GM19468 (cell line): Measurements from ENCODE around the gene MBL2.

Experiments
- ATAC-seq: cut with Tn5 transposase; IDR thresholded peaks from one replicate; pipeline ENCODE4 v1.9.1; 2021; ENCODE audit warnings: mild to moderate bottlenecking, moderate library complexity, moderate number of reproducible peaks; ENCODE audit not compliant: unreplicated experiment; ENCODE audit errors: extremely low read depth

The MBL2 gene

DNA sequence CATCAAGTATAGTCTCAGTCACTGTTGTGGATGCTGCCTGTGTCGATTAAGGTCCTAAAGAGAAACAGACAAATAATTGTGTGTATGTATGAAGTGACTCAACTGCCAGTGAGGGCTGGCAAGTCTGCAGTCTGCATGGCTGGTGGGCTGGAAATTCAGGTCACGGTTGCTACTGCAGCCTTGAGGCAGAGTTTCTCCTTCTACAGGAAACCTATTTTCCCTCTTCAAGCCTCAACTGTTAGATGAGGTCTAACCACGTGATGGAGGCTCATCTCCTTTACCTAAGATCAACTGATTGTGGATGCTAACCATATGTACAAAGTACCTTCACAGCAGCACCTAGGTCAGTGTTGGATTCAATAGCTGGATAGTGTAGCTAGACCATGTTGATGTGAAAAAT, 29.9 kb downstream of the MBL2 start:
- ATAC-seq = no peak

DNA sequence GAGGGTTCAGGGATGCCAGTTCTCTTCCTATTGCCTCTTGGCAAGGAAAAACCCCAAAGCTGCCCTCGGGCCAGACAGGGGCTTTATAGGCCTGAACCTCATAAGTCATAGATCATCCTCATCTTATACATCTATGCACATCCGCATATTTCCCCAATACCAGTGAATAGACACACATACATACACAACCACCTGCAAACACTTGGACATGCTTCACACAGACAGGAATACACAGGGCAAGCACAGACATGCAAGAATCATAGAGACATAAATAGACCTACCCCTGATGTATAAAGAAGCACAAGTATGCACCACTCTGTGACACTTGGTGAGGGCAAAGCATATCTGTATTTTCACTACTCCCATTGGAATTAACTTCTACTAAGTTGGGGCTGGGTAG, 30.7 kb downstream of the MBL2 start:
- no peak for ATAC-seq

DNA sequence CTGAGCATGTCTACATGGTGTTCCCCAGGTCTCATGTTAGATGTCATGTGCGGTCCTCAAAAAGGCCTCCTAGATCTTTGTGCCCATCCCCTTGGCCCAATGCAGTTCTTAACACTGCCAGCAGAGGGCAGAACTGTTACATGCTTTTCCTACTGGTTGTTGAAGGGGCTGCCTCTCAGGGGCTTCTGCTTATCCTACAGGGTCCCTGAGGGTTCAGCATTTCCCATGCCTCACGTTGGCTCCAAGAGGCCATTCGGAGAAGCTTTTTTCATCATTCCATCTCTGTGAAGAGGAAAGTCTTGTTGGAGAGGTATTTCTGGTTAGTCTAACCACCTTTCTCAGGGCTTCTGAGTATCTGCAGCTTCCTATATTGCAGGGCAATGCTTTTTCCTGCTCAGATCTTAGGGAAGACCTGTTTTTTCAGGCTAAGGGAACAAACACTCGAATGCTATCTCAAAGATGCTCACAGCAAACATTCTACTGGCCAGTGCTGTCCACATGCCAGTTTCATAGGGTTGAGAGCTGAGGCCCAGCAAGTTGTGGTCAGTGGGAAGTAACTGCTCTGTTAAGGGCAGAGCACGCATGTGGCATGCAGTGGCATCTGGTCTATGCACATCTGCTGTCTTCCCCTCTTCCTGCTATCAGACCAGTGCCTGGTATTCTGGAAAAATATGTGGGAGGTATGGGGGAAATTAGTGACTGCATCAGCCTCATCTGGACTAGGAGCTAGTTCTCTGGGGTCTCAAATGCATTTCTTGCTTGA, 31.5 kb downstream of the MBL2 start:
- ATAC-seq = no peak

DNA sequence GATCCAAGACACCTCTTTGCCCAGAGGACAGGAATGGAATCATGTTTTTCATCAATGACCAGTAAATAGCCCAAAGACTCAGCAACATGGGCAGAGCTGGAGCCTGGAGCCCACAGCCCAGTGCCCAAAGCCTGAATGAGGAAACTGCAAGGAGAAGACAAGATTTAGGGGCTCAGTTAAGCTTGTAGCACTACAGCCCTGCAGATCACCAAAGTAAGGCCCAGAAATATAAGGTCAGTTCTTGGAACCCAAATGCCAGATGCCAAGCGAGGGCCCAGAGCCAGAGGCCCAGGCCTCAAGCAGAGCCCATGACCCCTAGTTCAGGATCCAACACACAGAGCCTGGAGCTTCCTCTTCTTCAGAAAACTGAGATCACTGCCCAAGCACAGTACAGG, 32.4 kb downstream of the MBL2 start:
- ATAC-seq = no peak

DNA sequence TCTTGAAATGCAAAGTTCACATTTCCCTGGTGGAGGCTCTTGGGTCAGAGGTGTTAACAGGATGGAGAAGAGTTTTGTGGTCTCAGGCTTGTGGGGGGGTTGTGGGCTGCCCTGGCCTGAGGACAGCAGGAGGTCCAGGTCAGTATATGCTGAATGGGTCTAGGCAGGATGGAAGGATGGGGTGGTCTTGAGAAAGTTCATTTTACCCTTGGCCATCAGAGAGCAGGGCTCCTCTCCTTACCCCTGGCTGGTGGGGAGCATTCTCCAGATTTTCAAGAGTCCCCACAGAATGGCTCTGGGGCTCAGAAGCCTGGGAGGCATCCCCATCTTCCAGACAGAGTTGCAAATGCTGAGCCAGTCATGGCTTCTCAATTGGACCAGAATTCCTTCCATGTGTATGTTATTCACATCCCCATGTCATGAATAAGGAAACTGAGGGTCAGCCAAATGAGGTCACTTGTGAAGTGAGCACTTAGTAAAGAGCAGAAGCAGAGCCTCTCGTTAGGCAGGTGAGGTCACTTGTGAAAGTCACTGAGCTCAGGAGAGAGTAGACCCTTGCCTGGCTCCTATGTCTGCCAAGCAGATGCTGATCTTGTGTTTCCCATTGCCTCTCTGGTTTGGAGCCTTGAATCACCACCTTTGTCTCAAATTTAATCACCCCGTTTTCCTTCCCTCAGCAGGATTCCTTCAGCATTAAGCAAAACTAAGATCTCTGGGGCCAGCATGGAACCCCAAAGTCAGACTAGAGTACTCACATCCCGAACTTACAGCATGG, 33.0 kb downstream of the MBL2 start:
- no peak for ATAC-seq

DNA sequence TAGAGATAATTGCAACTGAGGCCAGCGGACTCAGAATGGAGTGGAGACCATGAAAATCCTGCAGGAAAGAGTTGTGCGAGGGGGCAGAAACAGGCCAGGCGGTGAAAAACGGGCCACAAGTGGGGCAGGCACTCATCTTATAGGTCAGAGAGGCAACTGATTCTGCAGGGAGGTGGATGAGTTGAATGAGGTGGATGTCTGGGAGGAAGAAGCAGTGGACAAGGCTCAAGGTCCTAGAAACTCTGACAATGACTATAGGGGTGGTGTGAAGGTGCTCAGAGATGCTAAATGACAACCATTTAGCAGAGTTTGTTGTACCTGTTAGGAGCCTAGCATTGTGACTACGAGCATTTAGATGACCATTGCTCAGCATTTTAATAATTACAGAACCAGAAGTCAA, 33.6 kb downstream of the MBL2 start:
- no peak for ATAC-seq

DNA sequence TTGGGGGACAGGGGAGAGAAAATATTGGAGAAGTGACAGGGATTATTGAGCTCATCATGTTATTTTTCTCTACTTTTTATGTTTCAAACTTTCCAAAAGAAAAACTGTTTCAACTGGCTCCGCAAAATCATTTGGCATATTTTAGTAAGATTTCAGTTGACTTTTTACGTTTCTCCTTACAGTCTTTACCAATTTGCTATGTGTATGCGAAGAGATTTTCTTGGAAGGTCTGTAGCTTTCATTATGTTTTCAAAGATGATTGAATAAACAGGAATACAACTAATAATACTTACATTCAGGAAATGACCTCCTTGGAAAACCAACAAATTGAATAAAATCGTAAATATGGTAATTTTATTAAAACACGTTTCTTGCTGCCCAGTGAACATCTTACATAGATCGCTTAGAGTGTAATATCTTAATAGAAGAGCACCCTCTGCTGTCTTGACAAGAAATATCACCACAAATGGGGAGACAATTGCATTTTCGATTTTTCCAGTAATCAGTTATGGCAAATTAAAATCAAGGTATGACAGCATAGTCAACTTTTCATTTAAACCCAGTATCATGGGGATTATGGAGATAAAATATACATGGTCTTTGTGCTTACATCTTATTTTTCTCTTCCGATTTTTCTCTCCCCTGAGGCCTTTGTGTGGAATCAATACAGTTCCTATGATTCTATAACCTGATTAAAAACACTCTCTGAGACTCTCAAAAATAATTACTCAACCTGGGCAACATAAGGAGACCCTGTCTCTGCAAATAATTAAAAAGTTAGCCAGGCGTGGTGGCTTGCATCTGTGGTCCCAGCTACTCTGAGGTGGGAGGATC, 43.1 kb downstream of the MBL2 start:
- ATAC-seq = no peak

DNA sequence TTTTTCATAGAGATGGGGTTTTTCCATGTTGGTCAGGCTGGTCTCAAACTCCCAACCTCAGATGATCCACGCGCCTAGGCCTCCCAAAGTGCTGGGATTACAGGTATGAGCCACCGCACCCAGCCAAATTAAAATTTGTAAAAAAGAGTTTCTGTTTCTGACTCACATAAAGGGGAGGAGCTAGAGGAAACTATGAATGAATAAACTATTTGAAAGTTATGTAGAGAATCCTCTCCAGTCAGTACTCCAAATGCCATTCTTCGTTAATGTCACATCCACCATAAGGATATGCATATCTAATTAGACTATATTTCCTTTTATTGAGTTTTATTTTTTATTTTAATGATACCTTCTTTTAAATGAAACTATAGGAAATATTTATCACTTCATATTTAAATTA, 52.6 kb downstream of the MBL2 start:
- no peak for ATAC-seq
